ENCODE data around the gene STARD13. TPM values are rescaled to one million over a fixed set of nuclear protein-coding genes. Genes with fewer than 3 reads are reported as not detected.

STARD13 gene
- total RNA-seq, 4 donors from 2014 or later, result 36.8 to 65.6 (median 46.0) TPM

- no peaks in the 10 kb centered on the region for H3K27me3 ChIP-seq
- H3K27ac ChIP-seq, result peak overlapping the region; percentile 30 to 62
- intact Hi-C loops (cut with DNase I; ENCODE audit: low total_unique reads), result no loop called here
- no peaks in the 10 kb centered on the region for H3K9me3 ChIP-seq
- TF ChIP-seq CTCF (IDR thresholded peaks at IDR 0.05), result no peak
- TF ChIP-seq POLR2A (IDR thresholded peaks at IDR 0.05), result no peak
- no peak for DNase-seq
- no peaks in the 10 kb centered on the region for H3K4me1 ChIP-seq
- no peaks in the 10 kb centered on the region for H3K36me3 ChIP-seq
- no peak overlapping the region for H3K4me3 ChIP-seq
Measured at GRCh38 chr13:33277037-33277740, 8.4 kb downstream of the STARD13 start.

GRCh38 chr13:33276570-33276969, 9.0 kb downstream of the STARD13 start:
- Histone ChIP-seq H3K4me3 (no peak overlapping the region), H3K27me3 (no peaks in the 10 kb centered on the region), H3K4me1 (no peaks in the 10 kb centered on the region), H3K9me3 (no peaks in the 10 kb centered on the region), H3K36me3 (no peaks in the 10 kb centered on the region), H3K27ac (peak overlapping the region in 1 of 2 donors; percentile 62)
- TF ChIP-seq POLR2A (IDR thresholded peaks at IDR 0.05) (no peak), CTCF (IDR thresholded peaks at IDR 0.05) (no peak)
- intact Hi-C loops (cut with DNase I; ENCODE audit: low total_unique reads), result no loop called here
- no peak for DNase-seq

- DNase-seq, result no peak
- intact Hi-C loops (cut with DNase I; ENCODE audit: low total_unique reads), result no loop called here
- H3K4me1 ChIP-seq, result peaks cover 0 to 5% of the 10 kb centered on the region in 2 donors
- H3K9me3 ChIP-seq, result no peaks in the 10 kb centered on the region
- no peak overlapping the region for H3K4me3 ChIP-seq
- no peaks in the 10 kb centered on the region for H3K36me3 ChIP-seq
- peak overlapping the region; percentile 26 to 62 for H3K27ac ChIP-seq
- TF ChIP-seq POLR2A (IDR thresholded peaks at IDR 0.05), result no peak
- TF ChIP-seq CTCF (IDR thresholded peaks at IDR 0.05), result no peak
- H3K27me3 ChIP-seq, result no peaks in the 10 kb centered on the region
Measured at GRCh38 chr13:33275916-33276315, 9.6 kb downstream of the STARD13 start.

- Histone ChIP-seq H3K4me1 (peaks cover 0 to 8% of the 10 kb centered on the region in 2 donors), H3K4me3 (no peak overlapping the region), H3K9me3 (no peaks in the 10 kb centered on the region), H3K27me3 (no peaks in the 10 kb centered on the region), H3K27ac (no peak overlapping the region), H3K36me3 (no peaks in the 10 kb centered on the region)
- intact Hi-C loops (cut with DNase I; ENCODE audit: low total_unique reads), result no loop called here
- TF ChIP-seq POLR2A (IDR thresholded peaks at IDR 0.05), result no peak
- no peak for TF ChIP-seq CTCF (IDR thresholded peaks at IDR 0.05)
- DNase-seq, result no peak
Measured at GRCh38 chr13:33274264-33274663, 11.3 kb downstream of the STARD13 start.

- no peak for TF ChIP-seq CTCF (IDR thresholded peaks at IDR 0.05)
- TF ChIP-seq POLR2A (IDR thresholded peaks at IDR 0.05), result no peak
- H3K36me3 ChIP-seq, result no peaks in the 10 kb centered on the region
- peaks cover 0 to 8% of the 10 kb centered on the region in 2 donors for H3K4me1 ChIP-seq
- intact Hi-C loops (cut with DNase I; ENCODE audit: low total_unique reads), result no loop called here
- H3K27me3 ChIP-seq, result no peaks in the 10 kb centered on the region
- H3K27ac ChIP-seq, result no peak overlapping the region
- no peak overlapping the region for H3K4me3 ChIP-seq
- DNase-seq, result no peak
- no peaks in the 10 kb centered on the region for H3K9me3 ChIP-seq
Measured at GRCh38 chr13:33272531-33273124, 12.9 kb downstream of the STARD13 start.
